HUDEP-2 (cell line): ENCODE results near the gene VSIR.

Source experiments
- DNase-seq, 76 experiments: peaks; one replicate each; lab custom pipeline; 2025; ENCODE audit not compliant: unreplicated experiment in 76 of 76; lab: John Stamatoyannopoulos, UW

VSIR gene

DNA sequence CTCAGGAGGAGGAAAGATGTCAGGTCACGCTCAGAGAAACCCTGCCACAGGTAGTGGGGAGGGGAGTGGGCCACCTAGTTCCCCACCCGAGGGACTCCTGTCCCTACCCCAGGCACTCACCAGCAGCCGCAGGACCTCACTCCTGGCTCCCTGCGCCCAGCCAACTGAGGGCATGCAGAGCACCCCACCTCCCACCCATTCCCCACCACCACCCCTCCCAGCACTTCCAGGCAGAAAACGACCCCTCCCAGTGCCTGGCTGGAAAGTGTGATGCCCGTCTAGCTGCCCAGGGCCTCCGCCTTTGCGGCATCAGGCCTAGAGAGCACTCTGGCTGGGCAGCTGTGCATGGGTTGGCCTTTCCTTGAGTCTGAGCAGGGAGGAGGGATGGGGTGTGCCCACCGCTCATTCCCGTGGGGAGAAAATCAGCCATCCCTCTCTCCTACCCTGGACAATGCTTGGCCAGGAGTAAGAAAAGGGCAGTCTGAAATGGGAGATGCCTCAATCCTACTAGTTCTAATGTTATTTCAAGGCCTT lies 55.1 kb downstream of the VSIR start:
- no peak for DNase-seq

GRCh38 chr10:71717551-71717951 lies 55.8 kb downstream of the VSIR start:
- DNase-seq = no peak

- no peak for DNase-seq
Observed at GRCh38 chr10:71717056-71717455, 56.3 kb downstream of the VSIR start.

DNA sequence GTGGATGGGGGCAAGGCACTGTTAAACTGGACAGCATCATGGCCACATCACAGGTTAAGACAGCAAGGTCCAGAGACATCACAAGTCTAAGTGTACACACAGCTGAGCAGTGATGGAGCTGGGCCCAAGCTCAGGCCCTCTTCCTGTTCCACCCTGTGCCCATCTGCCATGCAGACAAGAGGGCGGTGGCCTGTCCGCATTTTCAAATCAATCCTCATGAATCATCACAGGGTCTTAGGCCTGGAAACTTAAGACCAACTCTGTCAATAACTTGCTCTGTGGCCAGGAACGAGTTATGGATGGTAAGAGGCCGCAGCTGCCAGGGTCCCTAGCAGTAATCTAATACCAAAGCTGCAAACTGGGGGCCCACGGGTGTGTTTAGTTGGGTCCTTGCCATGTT lies 56.9 kb downstream of the VSIR start:
- DNase-seq = no peak

DNA sequence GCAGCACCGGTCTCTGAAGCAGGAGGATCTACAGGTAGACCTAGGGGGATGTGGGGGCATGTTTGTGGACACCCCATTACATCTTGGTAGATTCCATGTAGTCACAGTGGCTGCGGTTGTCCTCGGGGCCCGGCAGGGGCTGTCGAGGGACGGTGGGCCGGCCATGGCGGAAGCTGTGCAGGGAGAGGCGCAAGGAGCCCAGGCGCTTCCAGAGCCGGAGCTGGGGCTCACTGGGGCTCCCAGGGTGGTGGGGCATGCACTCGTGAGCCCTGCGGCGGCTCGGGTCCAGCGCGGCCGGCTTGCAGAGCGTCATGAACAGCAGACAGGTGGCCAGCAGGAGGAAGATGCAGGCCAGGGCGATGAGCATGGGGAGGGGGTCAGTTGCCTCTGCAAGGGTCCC lies 57.5 kb downstream of the VSIR start:
- no peak for DNase-seq

- DNase-seq = no peak
Observed at GRCh38 chr10:71715026-71715425, 58.3 kb downstream of the VSIR start.

DNA sequence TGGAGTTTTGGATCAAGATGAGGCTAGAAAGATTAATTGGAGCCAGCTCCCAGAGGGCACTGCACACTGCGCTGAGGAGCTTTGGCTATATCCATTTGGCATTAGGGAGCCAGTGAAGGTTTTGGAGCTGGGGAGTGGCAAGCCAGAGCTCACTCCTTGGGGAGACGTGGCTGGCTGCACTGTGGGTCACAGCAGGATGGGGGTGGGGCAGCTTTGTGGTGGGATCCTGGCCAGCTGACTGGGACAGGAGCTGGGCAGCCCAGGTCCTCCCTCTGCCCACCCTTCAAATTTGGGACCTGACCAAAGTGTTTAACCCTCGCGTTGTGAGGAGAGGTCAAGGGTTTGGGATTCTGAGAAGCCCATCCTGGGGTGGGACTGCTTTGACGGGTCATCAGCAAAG lies 58.7 kb downstream of the VSIR start:
- no peak for DNase-seq

DNA sequence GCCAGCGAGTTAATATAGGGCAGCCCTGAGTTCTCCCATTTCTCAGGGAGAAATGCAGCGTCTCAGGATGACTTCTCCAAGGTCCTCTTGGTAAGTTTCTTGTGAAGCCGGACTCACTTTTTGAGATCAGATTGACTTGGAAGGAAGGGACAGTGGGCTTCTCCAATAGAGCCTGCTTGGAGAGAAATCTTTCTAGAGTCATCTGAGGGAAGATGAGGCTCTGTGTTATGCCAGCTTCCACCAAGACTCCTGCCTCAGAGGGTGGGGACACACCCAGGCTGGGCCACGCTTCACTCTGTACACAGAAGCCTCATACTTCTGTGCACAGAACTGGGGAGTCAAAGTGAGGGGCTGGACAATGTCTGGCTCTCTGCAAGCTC lies 59.3 kb downstream of the VSIR start:
- no peak for DNase-seq

DNA sequence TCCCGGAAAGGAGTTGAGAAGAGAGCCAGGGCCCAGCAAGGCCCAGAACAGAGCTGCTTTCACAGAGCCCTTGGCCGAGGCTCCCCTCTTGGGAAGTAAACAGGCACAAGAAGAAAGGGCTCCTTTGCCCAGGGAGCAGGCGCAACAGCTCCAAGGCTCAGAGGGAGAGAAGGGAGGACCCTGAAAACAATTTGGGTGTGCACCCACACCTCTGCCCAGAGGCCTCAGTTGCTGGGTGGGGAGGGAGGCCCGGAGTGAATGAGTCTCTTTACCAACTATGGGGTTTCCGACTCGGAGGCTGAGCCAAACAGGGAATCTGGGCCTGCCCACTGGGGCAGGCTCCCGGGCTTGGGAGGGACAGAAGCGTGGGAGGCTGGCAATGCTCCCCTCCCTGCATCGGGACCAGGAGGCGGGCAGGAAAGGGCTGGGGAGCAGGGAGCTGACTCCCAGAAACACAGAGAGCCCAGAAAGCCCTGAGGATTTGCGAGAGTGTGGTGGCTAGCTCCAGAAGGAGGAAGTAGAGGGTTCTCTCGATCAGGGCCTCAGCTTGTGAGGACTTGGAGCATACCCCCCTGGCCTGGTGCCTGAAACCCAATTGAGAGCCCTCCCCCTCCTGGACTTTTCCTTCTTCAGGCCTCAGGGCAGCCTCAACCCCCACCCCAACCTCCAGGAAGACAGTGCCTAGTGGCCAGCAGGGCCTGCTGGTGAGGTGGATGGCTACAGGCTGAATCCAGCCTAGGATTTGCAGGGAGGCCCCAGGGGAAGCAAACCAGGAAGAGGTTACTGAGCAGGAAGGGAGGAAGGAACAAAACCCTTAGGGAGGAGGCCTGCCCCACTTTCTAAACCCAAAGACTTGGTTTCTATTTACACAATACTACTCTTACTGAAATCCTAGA lies 59.9 kb downstream of the VSIR start:
- DNase-seq = no peak

DNA sequence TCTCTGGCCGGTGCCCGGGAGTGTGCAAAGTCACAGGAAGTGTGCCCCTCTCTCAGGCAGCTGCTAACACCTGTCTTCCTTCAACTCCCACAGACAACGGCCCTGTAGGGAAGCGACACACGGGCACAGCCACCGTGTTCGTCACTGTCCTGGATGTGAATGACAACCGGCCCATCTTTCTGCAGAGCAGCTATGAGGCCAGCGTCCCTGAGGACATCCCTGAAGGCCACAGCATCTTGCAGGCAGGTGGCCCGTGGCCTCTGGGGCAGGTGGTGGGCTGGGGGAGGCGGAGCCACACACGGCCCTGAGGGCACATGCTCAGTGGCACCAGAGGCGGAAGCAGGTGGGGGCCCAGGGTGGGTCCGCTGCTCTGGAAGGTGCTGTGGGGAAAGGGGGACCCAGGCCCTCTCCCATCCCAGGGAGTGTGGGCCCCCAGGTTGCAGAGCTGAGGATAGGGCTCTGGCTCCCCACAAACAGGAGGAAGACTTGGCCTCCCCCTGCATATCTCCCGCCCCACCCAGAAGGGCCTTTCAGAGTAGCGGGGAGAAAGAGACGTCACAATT lies 60.7 kb downstream of the VSIR start:
- DNase-seq = no peak

GRCh38 chr10:71712170-71712569 lies 61.1 kb downstream of the VSIR start:
- no peak for DNase-seq

DNA sequence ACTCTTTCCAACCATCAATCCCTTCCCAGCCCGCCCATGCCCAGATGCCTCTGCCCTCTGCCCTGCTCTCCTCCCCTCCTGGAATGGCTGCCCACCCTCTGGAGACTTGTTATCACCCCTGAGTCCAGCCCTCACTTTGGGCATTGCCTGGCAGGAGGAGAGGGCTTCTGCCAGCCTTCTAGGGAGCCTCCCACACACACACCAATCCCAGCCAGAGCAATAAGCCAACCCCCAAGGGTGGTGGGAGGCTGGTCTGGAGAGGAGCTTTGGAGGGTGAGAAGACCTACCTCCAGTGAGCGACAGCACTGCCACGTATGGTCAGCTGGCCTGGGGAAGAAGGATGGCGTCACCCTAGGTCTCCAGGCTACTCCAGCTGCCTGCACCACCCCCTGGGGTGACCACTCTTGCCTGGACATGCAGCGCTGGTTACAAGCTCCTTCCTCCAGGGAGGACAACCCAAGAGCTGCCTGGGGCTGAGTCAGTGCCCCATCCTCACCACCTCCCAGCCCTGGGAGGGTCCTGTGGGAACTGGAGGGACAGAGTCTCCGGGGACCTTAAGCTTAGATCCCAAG lies 62.2 kb downstream of the VSIR start:
- no peak for DNase-seq

- no peak for DNase-seq
Observed at GRCh38 chr10:71710519-71710918, 62.8 kb downstream of the VSIR start.

GRCh38 chr10:71708897-71709882 lies 64.1 kb downstream of the VSIR start:
- DNase-seq = no peak

DNA sequence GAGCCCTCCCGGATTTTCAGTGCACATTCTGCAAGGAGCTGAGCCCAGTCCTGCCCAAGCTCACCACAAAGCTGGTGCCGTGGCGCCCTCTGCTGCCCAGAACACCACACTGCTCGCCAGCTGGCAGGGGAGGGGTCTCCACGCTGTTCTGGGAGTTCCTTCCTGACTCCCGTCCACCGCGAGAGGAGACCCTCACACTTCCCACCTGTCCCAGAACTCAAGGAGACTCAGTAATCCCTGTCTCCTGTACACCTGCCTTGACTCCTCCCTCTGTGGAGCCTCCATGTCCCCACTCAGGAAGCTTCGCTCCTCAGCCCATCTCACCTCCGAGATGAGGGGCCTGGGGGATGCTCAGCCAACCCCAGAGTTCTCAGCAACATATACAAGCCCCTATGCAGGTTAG lies 65.0 kb downstream of the VSIR start:
- DNase-seq = peak in 34 of 76 experiments; percentile 5 to 49 (median 28)

DNA sequence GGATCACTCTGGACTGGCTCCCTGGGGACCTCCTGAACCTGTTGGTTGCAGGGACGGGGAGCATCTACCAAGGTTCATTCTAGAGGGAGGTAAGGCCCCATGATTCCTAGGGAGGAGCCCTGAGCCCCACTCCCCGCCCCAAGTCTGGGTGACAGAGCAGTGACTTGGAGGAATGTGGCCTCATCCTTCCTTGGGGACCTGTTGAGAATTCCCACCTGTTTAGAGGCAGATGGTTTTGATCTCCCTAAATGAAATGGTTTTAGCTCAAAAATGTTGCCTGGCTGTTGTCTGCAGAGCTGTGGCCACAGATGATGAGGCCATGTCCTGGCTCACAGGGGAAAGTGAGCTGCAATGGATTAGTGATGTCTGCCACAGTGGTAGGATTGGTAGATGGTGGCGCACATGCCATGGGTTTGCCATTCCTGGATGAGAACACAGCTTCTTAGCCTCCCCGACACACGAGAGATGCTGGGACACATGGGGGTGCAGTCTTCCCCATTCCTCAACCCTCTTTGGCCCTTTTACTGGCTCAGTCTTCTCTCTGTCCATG lies 66.0 kb downstream of the VSIR start:
- DNase-seq = no peak

GRCh38 chr10:71706216-71707121 lies 66.9 kb downstream of the VSIR start:
- no peak for DNase-seq

GRCh38 chr10:71705582-71705981 lies 67.7 kb downstream of the VSIR start:
- DNase-seq = no peak

DNA sequence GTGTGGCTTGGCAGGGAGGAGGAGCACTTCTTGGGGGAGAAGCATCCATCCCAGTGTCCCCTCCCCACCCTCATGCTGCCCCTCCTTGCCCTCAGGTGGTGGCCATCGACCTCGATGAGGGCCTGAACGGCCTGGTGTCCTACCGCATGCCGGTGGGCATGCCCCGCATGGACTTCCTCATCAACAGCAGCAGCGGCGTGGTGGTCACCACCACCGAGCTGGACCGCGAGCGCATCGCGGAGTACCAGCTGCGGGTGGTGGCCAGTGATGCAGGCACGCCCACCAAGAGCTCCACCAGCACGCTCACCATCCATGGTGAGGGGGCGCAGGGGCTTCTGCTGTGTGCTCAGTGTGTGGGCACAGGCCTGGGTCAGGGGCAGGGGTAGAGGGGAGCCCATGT lies 68.5 kb downstream of the VSIR start:
- DNase-seq = no peak
